SJSA1 (cell line): ENCODE data around the gene AP3M1. TPM values are rescaled to one million over a fixed set of nuclear protein-coding genes. Genes with fewer than 3 reads are reported as not detected.
"Not testable (repeated sequence)": the region's sequence is repeated elsewhere in the genome, so short reads cannot be mapped to it uniquely, and the experiment has no call there.

Experiments
- DNase-seq, 2 experiments: peaks; one replicate each; pipeline ENCODE4 v3.0.0-alpha.2; 2015 to 2020; ENCODE audit warnings: low spot score in 2 of 2, low read depth in 1 of 2
- H3K27ac ChIP-seq: fragments of 250-450 bp; sonication (Bioruptor Pico); 2 replicates; pipeline ENCODE4 v1.5.1; 2020; ENCODE audit warnings: mild to moderate bottlenecking, moderate library complexity
- H3K27me3 ChIP-seq: fragments of 250-450 bp; sonication (Bioruptor Pico); replicated peaks from 2 replicates; pipeline ENCODE4 v1.5.1; 2020; ENCODE audit warnings: mild to moderate bottlenecking, moderate library complexity
- H3K36me3 ChIP-seq: fragments of 250-450 bp; sonication (Bioruptor Pico); 2 replicates; pipeline ENCODE4 v1.5.1; 2020; ENCODE audit warnings: mild to moderate bottlenecking
- H3K4me1 ChIP-seq: fragments of 250-450 bp; sonication (Bioruptor Pico); replicated peaks from 2 replicates; pipeline ENCODE4 v1.6.1; 2021; ENCODE audit warnings: mild to moderate bottlenecking
- H3K4me3 ChIP-seq: fragments of 250-450 bp; sonication (Bioruptor Pico); 2 replicates; pipeline ENCODE4 v1.5.1; 2020; ENCODE audit warnings: mild to moderate bottlenecking
- H3K9me3 ChIP-seq: fragments of 250-450 bp; sonication (Bioruptor Pico); replicated peaks from 2 replicates; pipeline ENCODE4 v1.5.1; 2020; ENCODE audit warnings: mild to moderate bottlenecking
- total RNA-seq: library from RNA; depleted of rRNA; stranded (reverse); fragments of >200 nt; shearing (Covaris generic); gene quantifications from 2 replicates; pipeline ENCODE4 v1.2.3, GENCODE V29; 2014

AP3M1 gene
- total RNA-seq, 1 experiment from 2014 or later: 38.8 TPM

GRCh38 chr10:74150990-74151878, 606 bp upstream of the AP3M1 start, which contains the start of gene ADK:
ADK (plus strand) TSS chr10:74151221; CDS start chr10:74151279, 58 bp downstream.
- peak within 1 kb of the TSS; percentile 67 for H3K4me3 ChIP-seq
- no peaks in the 10 kb centered on the region for H3K9me3 ChIP-seq
- no peaks in the 10 kb centered on the region; the same call in 1 of the 2 replicates for H3K36me3 ChIP-seq
- peak; percentile 99 to 100 for DNase-seq
- peaks cover 4% of the 10 kb centered on the region; the same call in 1 of the 2 replicates for H3K4me1 ChIP-seq
- H3K27me3 ChIP-seq: no peaks in the 10 kb centered on the region
- peak within 1 kb of the TSS; percentile 84 for H3K27ac ChIP-seq

- not testable (repeated sequence) for H3K27ac ChIP-seq, DNase-seq, H3K4me1 ChIP-seq, H3K4me3 ChIP-seq, H3K27me3 ChIP-seq, H3K9me3 ChIP-seq, H3K36me3 ChIP-seq
Measured at GRCh38 chr10:74146980-74147379, 3.6 kb downstream of the AP3M1 start.

DNA sequence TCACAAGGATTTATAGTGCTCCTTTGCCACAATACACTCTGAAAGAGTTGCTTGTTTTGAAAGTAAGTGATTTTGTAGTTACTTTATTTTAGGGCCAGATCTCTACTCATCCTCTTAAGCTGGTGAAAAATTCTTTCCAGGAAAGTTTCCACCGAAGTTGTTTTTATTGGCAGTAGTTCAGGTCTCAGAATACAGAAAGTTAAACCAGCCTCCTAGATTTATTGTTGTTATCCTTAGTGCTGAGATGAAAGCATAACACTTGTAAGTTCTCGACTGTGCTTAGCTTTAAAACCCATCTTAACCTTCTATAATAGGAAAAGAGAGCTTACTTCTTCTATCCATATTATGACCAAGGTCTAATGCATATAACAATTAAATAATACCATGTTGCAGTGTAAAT, 5.5 kb downstream of the AP3M1 start:
- no peak overlapping the region for H3K27ac ChIP-seq
- H3K4me3 ChIP-seq: no peak overlapping the region
- peak in 1 of 2 experiments; percentile 72 for DNase-seq
- H3K36me3 ChIP-seq: peaks cover 4% of the 10 kb centered on the region; the same call in 1 of the 2 replicates
- no peaks in the 10 kb centered on the region for H3K9me3 ChIP-seq
- H3K27me3 ChIP-seq: no peaks in the 10 kb centered on the region
- H3K4me1 ChIP-seq: peaks cover 10% of the 10 kb centered on the region

- H3K9me3 ChIP-seq: no peaks in the 10 kb centered on the region
- no peak for DNase-seq
Measured at GRCh38 chr10:74140553-74140952, 10.1 kb downstream of the AP3M1 start.

DNA sequence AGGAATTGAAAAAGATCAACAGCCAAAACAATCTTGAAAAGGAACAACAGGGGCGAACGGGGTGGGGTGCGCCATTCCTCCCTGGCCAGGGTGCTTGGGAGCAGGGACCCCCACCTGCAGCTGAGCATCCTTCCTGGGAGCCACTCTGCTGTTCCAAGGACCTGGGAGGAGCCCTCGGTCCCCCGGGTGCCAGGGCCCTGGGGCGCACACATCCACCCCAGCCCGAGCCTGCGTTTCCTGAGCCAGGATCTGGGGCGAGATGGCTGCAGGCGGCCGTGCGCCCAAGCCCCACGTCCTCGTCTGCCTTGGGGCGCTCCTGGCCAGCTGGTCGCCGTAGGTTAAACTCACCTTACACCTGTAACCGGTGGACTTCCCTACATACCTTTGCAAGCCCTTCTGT, 10.6 kb downstream of the AP3M1 start:
- Histone ChIP-seq H3K4me3 (no peak overlapping the region), H3K36me3 (peaks cover 34% of the 10 kb centered on the region), H3K27ac (no peak overlapping the region), H3K4me1 (peaks cover 5% of the 10 kb centered on the region), H3K27me3 (no peaks in the 10 kb centered on the region), H3K9me3 (no peaks in the 10 kb centered on the region)
- DNase-seq: no peak

More at GRCh38 chr10:74140553-74140952, 10.1 kb downstream of the AP3M1 start:
- no peak overlapping the region for H3K4me3 ChIP-seq
- H3K27ac ChIP-seq: no peak overlapping the region
- no peaks in the 10 kb centered on the region for H3K27me3 ChIP-seq
- peaks cover 28% of the 10 kb centered on the region for H3K36me3 ChIP-seq
- peaks cover 5% of the 10 kb centered on the region for H3K4me1 ChIP-seq

- H3K4me1 ChIP-seq, H3K4me3 ChIP-seq, DNase-seq, H3K9me3 ChIP-seq, H3K27me3 ChIP-seq, H3K27ac ChIP-seq: not testable (repeated sequence)
- H3K36me3 ChIP-seq: peaks cover 44% of the 10 kb centered on the region
Measured at GRCh38 chr10:74138596-74138995, 12.0 kb downstream of the AP3M1 start.

DNA sequence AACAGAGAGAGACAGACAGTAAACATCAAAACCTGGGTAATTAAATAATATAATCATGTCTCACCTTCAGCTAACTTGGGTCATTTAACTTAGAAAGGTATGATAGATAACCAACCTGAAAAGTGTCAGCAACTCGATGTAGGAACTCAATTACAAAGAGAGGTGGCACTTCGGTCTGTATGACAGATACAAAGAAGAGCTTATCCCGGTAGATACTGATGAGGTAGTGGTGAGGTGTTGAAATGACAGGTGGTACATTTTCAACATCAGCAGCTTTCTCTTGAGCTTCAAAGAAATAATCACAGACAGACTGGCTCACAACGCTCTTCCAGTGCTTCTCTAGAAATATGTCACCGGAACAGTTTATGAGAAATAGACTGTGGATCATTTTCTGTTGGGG, 12.6 kb downstream of the AP3M1 start:
- no peak for DNase-seq
- Histone ChIP-seq H3K4me3 (no peak overlapping the region), H3K9me3 (no peaks in the 10 kb centered on the region), H3K27ac (no peak overlapping the region), H3K36me3 (peaks cover 46% of the 10 kb centered on the region), H3K27me3 (no peaks in the 10 kb centered on the region), H3K4me1 (no peaks in the 10 kb centered on the region)

GRCh38 chr10:74135452-74135851, 15.2 kb downstream of the AP3M1 start:
- Histone ChIP-seq H3K4me1 (no peaks in the 10 kb centered on the region), H3K27me3 (no peaks in the 10 kb centered on the region), H3K4me3 (no peak overlapping the region), H3K27ac (no peak overlapping the region), H3K9me3 (no peaks in the 10 kb centered on the region), H3K36me3 (peaks cover 70% of the 10 kb centered on the region)
- DNase-seq: no peak

GRCh38 chr10:74133923-74134820, 16.5 kb downstream of the AP3M1 start:
- Histone ChIP-seq H3K27me3 (no peaks in the 10 kb centered on the region), H3K9me3 (no peaks in the 10 kb centered on the region), H3K4me3 (no peak overlapping the region), H3K4me1 (no peaks in the 10 kb centered on the region), H3K27ac (no peak overlapping the region), H3K36me3 (peaks cover 81% of the 10 kb centered on the region)
- no peak for DNase-seq

GRCh38 chr10:74123081-74123480, 27.5 kb downstream of the AP3M1 start:
- DNase-seq: no peak
- Histone ChIP-seq H3K4me3 (no peak overlapping the region), H3K9me3 (no peaks in the 10 kb centered on the region; the same call in 1 of the 2 replicates), H3K36me3 (peaks cover 96% of the 10 kb centered on the region), H3K27me3 (no peaks in the 10 kb centered on the region), H3K4me1 (peaks cover 23% of the 10 kb centered on the region), H3K27ac (no peak overlapping the region; the same call in 1 of the 2 replicates)

GRCh38 chr10:74122060-74122459, 28.6 kb downstream of the AP3M1 start:
- no peaks in the 10 kb centered on the region for H3K27me3 ChIP-seq
- no peaks in the 10 kb centered on the region; the same call in 1 of the 2 replicates for H3K9me3 ChIP-seq
- no peak overlapping the region for H3K4me3 ChIP-seq
- DNase-seq: no peak
- peaks cover 98% of the 10 kb centered on the region for H3K36me3 ChIP-seq
- H3K27ac ChIP-seq: no peak overlapping the region; the same call in 1 of the 2 replicates
- peaks cover 23% of the 10 kb centered on the region for H3K4me1 ChIP-seq

GRCh38 chr10:74121368-74121767, 29.3 kb downstream of the AP3M1 start:
- H3K27me3 ChIP-seq: no peaks in the 10 kb centered on the region
- H3K27ac ChIP-seq: no peak overlapping the region
- peaks cover 23% of the 10 kb centered on the region for H3K4me1 ChIP-seq
- H3K4me3 ChIP-seq: no peak overlapping the region
- DNase-seq: no peak
- H3K36me3 ChIP-seq: peaks cover 100% of the 10 kb centered on the region
- H3K9me3 ChIP-seq: no peaks in the 10 kb centered on the region; the same call in 1 of the 2 replicates

GRCh38 chr10:74120911-74121310, 29.7 kb downstream of the AP3M1 start:
- H3K4me1 ChIP-seq: peaks cover 23% of the 10 kb centered on the region
- H3K27me3 ChIP-seq: no peaks in the 10 kb centered on the region
- no peak overlapping the region for H3K4me3 ChIP-seq
- DNase-seq: no peak
- H3K9me3 ChIP-seq: no peaks in the 10 kb centered on the region; the same call in 1 of the 2 replicates
- H3K27ac ChIP-seq: no peak overlapping the region
- H3K36me3 ChIP-seq: peaks cover 100% of the 10 kb centered on the region
